Loucy (cell line): Measurements from ENCODE around the gene MAP7D1.

Experiments used
- H2AFZ ChIP-seq: fragments of 200-600 bp; sonication (generic); 2 replicates; pipeline ENCODE4 v1.6.0; 2016; ENCODE audit warnings: antibody characterized with exemption, mild to moderate bottlenecking, low read length, moderate library complexity
- H3F3A ChIP-seq: fragments of 200-600 bp; 2 replicates; pipeline ENCODE4 v1.6.0; 2016; ENCODE audit warnings: antibody characterized with exemption, low read depth, mild to moderate bottlenecking
- H3K27me3 ChIP-seq: fragments of 200-600 bp; sonication (generic); 2 replicates; pipeline ENCODE4 v1.6.1; 2014; ENCODE audit warnings: low read length, mild to moderate bottlenecking; ENCODE audit not compliant: insufficient read depth, poor library complexity, severe bottlenecking
- H3K36me3 ChIP-seq: fragments of 200-600 bp; sonication (generic); 2 replicates; pipeline ENCODE4 v1.6.1; 2016; ENCODE audit warnings: low read length; ENCODE audit not compliant: insufficient read depth
- H3K4me1 ChIP-seq: fragments of 200-600 bp; sonication (generic); 2 replicates; pipeline ENCODE4 v1.5.1; 2014; ENCODE audit warnings: low read length, mild to moderate bottlenecking; ENCODE audit not compliant: insufficient read depth, poor library complexity, severe bottlenecking
- H3K4me2 ChIP-seq: fragments of 200-600 bp; sonication (generic); 2 replicates; pipeline ENCODE4 v1.6.0; 2014; ENCODE audit warnings: antibody characterized with exemption, low read length, low read depth, mild to moderate bottlenecking; ENCODE audit not compliant: poor library complexity, severe bottlenecking
- H3K4me3 ChIP-seq: fragments of 200-600 bp; sonication (generic); 2 replicates; pipeline ENCODE4 v1.5.1; 2014; ENCODE audit warnings: low read length, mild to moderate bottlenecking, mixed read lengths; ENCODE audit not compliant: poor library complexity, severe bottlenecking
- H3K79me2 ChIP-seq: fragments of 200-600 bp; sonication (generic); 2 replicates; pipeline ENCODE4 v1.6.1; 2014; ENCODE audit warnings: low read length; ENCODE audit not compliant: insufficient read depth
- H3K9ac ChIP-seq: fragments of 200-600 bp; sonication (generic); 2 replicates; pipeline ENCODE4 v1.6.0; 2014; ENCODE audit warnings: mild to moderate bottlenecking, low read depth, low read length, moderate library complexity; ENCODE audit not compliant: poor library complexity, severe bottlenecking
- H3K9me2 ChIP-seq: fragments of 200-600 bp; sonication (generic); replicated peaks from 2 replicates; pipeline ENCODE4 v1.6.1; 2016; ENCODE audit warnings: low read depth, low read length, mixed read lengths
- H3K9me3 ChIP-seq: fragments of 200-600 bp; sonication (generic); 2 replicates; pipeline ENCODE4 v1.6.1; 2014; ENCODE audit warnings: mild to moderate bottlenecking, antibody characterized with exemption, low read length, low read depth; ENCODE audit not compliant: insufficient read depth
- H4K20me1 ChIP-seq: fragments of 200-600 bp; sonication (generic); 2 replicates; pipeline ENCODE4 v1.6.0; 2014; ENCODE audit warnings: antibody characterized with exemption, low read length, mild to moderate bottlenecking; ENCODE audit not compliant: insufficient read depth, poor library complexity, severe bottlenecking
- EZH2phosphoT487 ChIP-seq: fragments of 200-600 bp; IDR thresholded peaks from 2 replicates; pipeline ENCODE4 v1.6.1; 2018; ENCODE audit warnings: antibody characterized with exemption, mild to moderate bottlenecking, moderate library complexity, borderline replicate concordance
- TF ChIP-seq, protein P1 (sequence below): fragments of 200-600 bp; sonication (generic); conservative IDR thresholded peaks from 2 replicates; pipeline ENCODE4 v1.5.1; 2014; ENCODE audit warnings: mild to moderate bottlenecking, antibody characterized with exemption, low read length

The MAP7D1 gene

DNA sequence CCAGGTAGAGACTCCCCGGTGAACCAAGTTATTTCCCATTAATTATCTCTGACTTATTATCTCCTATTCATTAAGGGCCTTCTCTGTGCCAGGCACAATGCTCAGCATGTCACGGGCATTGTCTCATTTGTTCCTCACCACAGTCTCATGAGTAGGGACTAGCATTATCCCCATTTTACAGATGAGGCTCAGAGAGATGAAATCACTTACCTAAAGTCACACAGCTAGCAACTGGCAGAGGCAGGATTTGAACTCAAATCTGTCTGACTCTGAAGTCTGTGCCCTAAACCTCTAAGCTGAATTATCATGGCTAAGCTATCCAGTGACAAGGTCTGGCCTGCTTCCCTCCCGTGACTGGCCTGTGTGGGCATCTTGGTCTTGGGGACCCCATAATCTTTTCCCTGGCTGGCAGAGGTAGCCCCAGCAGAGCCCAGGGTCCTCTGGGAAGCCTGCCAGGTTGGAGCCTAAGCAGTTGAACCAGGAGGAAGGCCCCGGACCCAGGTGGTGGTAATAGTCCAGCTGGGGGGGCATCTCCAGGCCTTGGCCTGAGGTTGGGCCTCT, 4.5 kb downstream of the MAP7D1 start:
- H3K9ac ChIP-seq, result peak overlapping the region; percentile 86
- no peaks in the 10 kb centered on the region for H3K9me2 ChIP-seq
- no peaks in the 10 kb centered on the region for H3K9me3 ChIP-seq
- H3K4me2 ChIP-seq, result peak overlapping the region; percentile 97
- H2AFZ ChIP-seq, result peak overlapping the region; percentile 40; the same call in 1 of the 2 replicates
- no peaks in the 10 kb centered on the region for H3F3A ChIP-seq
- peaks cover 4% of the 10 kb centered on the region for H3K27me3 ChIP-seq
- TF ChIP-seq EZH2phosphoT487, result no peak
- TF ChIP-seq, protein P1, sequence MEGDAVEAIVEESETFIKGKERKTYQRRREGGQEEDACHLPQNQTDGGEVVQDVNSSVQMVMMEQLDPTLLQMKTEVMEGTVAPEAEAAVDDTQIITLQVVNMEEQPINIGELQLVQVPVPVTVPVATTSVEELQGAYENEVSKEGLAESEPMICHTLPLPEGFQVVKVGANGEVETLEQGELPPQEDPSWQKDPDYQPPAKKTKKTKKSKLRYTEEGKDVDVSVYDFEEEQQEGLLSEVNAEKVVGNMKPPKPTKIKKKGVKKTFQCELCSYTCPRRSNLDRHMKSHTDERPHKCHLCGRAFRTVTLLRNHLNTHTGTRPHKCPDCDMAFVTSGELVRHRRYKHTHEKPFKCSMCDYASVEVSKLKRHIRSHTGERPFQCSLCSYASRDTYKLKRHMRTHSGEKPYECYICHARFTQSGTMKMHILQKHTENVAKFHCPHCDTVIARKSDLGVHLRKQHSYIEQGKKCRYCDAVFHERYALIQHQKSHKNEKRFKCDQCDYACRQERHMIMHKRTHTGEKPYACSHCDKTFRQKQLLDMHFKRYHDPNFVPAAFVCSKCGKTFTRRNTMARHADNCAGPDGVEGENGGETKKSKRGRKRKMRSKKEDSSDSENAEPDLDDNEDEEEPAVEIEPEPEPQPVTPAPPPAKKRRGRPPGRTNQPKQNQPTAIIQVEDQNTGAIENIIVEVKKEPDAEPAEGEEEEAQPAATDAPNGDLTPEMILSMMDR, result no peak
- peaks cover 41% of the 10 kb centered on the region for H3K4me1 ChIP-seq
- H3K4me3 ChIP-seq, result peak overlapping the region; percentile 82
- H3K36me3 ChIP-seq, result no peaks in the 10 kb centered on the region; the same call in 1 of the 2 replicates
- peaks cover 70% of the 10 kb centered on the region for H4K20me1 ChIP-seq
- H3K79me2 ChIP-seq, result peaks cover 94% of the 10 kb centered on the region

DNA sequence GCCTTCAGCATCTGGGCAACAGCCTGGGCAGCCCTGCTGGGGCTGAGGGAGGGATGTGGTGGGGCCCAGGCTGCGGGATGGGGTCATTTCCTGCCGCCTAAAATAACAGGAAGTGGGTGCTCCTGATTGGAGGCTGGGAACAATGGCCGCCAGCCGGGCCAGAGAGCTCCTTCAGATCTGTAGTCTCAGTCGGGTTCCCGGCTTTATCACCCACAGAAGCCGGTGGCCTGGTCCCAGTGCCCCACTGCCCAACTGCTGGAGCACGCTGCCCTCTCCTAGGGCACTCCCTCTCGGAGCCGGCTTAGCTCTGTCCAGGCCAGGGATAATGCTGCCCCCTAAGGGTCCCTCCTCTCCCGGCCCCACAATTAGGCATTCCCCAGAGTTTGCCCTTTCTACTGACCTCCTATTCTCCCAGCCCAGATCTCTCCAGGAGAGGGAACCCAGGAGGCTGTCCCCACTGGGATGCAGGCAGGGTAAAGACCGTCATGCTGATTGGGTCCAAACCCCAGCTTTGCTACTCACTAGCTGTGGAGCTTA, 5.1 kb downstream of the MAP7D1 start:
- no peaks in the 10 kb centered on the region for H3K9me2 ChIP-seq
- H3K9me3 ChIP-seq, result no peaks in the 10 kb centered on the region
- peaks cover 98% of the 10 kb centered on the region for H3K79me2 ChIP-seq
- peaks cover 41% of the 10 kb centered on the region for H3K4me1 ChIP-seq
- TF ChIP-seq, protein P1, result peak; percentile 59
- TF ChIP-seq EZH2phosphoT487, result no peak
- no peaks in the 10 kb centered on the region for H3F3A ChIP-seq
- no peaks in the 10 kb centered on the region; the same call in 1 of the 2 replicates for H3K36me3 ChIP-seq
- H3K27me3 ChIP-seq, result peaks cover 4% of the 10 kb centered on the region
- H3K4me3 ChIP-seq, result peak overlapping the region; percentile 82
- peak overlapping the region; percentile 40 for H2AFZ ChIP-seq
- H3K4me2 ChIP-seq, result peak overlapping the region; percentile 97
- H4K20me1 ChIP-seq, result peaks cover 74% of the 10 kb centered on the region
- H3K9ac ChIP-seq, result peak overlapping the region; percentile 86

DNA sequence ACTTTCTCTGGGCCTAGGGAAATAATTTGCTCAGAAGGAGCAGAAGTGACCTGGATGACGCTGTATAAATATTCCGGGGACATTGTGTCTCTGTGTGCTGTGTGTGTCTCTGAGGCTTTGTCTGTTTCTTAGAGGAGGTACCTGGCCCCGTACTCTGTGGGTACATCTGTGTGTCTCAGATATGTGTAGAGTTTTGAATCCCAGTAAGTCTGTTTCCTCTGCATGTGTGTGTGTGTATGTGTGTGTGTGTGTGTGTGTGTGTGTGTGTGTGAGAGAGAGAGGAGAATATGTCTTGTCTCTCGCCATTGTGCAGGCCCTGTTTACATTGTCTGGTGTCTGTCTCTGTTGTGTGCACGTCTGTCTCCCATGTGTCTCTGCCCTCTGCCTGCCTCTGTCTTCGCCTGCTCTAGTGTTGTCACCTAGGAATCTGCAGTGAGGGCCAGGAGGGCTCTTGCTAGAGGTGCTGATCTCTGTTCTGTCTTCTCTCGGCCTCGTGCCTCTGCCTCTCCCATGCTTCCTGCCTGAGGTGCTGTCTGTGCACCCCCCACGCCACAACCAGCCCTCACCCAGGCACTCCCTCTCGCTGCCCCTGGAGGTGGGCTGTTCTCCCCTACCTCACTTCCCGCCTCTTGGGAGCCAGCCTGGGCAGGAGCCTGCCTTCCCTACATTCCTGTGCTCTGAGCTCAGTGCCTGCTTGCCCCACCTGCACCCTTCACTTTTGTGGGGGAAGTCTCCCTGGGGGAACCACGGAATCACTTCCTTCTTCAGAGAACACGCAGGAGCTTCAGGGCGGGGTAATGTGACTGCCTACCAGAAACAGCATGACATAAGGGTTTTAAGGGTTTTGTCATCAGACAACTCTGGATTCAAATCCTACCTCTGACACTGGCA, 5.9 kb downstream of the MAP7D1 start:
- Histone ChIP-seq H3F3A (no peaks in the 10 kb centered on the region), H3K4me3 (peak overlapping the region; percentile 82), H2AFZ (no peak overlapping the region), H3K9me3 (no peaks in the 10 kb centered on the region), H3K4me2 (peak overlapping the region; percentile 97), H3K9ac (peak overlapping the region; percentile 86), H3K36me3 (no peaks in the 10 kb centered on the region; the same call in 1 of the 2 replicates), H3K27me3 (no peaks in the 10 kb centered on the region), H4K20me1 (peaks cover 76% of the 10 kb centered on the region), H3K9me2 (no peaks in the 10 kb centered on the region), H3K79me2 (peaks cover 98% of the 10 kb centered on the region), H3K4me1 (peaks cover 41% of the 10 kb centered on the region)
- TF ChIP-seq, protein P1, result no peak
- TF ChIP-seq EZH2phosphoT487, result no peak
